Activated naive CD8-positive, alpha-beta T cell treated with anti-CD3 and anti-CD28 coated beads, Interleukin-2, amount 10 ng/mL, durations not matched to agents 7 days and 5 days (primary cell): ENCODE measurements around the gene SPEF1. TPM values are rescaled to one million over a fixed set of nuclear protein-coding genes. Genes with fewer than 3 reads are reported as not detected.
A peak's percentile ranks its signal among the peaks of the same experiment; 100 is the strongest.

Experiments used
- ATAC-seq: fragments of 150-1000 bp; cut with Tn5 transposase; one replicate; pipeline ENCODE4 v1.10.0; 2021; ENCODE audit warnings: low read depth, moderate library complexity
- POLR2A ChIA-PET: fragments of 350-600 bp; sonication (Branson Sonifier 250); formaldehyde crosslinking; loops from one replicate; lab custom pipeline; 2021; ENCODE audit warnings: antibody characterized with exemption; lab: Charles Lee
- DNase-seq: peaks from one replicate; pipeline ENCODE4 v3.0.0; 2021
- H3K27ac Mint-ChIP-seq: one replicate; pipeline ENCODE4 v1.8.0; 2022; ENCODE audit warnings: mild to moderate bottlenecking, mixed read lengths
- H3K27me3 Mint-ChIP-seq: one replicate; pipeline ENCODE4 v1.8.0; 2022; ENCODE audit warnings: mild to moderate bottlenecking, moderate library complexity, mixed read lengths
- H3K36me3 Mint-ChIP-seq: one replicate; pipeline ENCODE4 v1.8.0; 2021; ENCODE audit warnings: mild to moderate bottlenecking, mixed read lengths
- H3K4me1 Mint-ChIP-seq: one replicate; pipeline ENCODE4 v1.8.0; 2021; ENCODE audit warnings: mixed read lengths
- H3K4me3 Mint-ChIP-seq: one replicate; pipeline ENCODE4 v1.8.0; 2022; ENCODE audit warnings: mild to moderate bottlenecking, moderate library complexity, mixed read lengths
- H3K9me3 Mint-ChIP-seq: one replicate; pipeline ENCODE4 v1.8.0; 2021; ENCODE audit warnings: mixed read lengths
- total RNA-seq, 2 experiments: library from RNA; stranded (reverse); gene quantifications; one replicate each; pipeline ENCODE4 v1.2.3, GENCODE V29; 2021

Gene SPEF1
- total RNA-seq, 2 experiments from 2014 or later, result not detected

DNA sequence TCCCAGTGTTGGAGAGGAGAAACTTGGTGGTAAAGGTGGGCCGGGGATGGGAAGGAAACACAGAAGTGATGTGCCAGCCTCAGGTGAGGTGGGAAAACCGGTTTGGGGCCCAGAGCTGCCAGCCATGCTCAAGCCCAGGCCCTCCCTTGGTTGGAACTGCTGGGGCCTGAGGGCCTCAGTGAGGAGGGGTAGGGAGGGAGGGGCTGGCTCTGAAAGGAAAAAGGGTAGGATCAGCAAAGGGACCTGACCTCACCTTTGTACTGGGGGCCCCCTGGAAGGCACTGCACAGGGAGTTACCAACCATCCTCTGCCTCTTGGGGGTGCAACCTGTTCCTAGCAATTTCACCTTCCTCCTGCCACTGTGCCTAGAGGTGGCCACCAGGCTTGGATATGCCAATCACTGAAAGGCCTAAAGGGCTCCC is 1.8 kb upstream of the SPEF1 start:
- ATAC-seq (no peak), DNase-seq (no peak)
- Mint-ChIP-seq H3K4me1 (peaks cover 30% of the 10 kb centered on the region), H3K27me3 (peaks cover 22% of the 10 kb centered on the region), H3K36me3 (peaks cover 5% of the 10 kb centered on the region), H3K4me3 (no peak overlapping the region), H3K9me3 (no peaks in the 10 kb centered on the region), H3K27ac (no peak overlapping the region)
- POLR2A ChIA-PET, result interaction anchor here (1.9 to 9.0 kb wide), 2 partner anchors 14 to 37 kb away, joined by 5 to 53 read pairs; partner anchors contain the start of genes ADISSP and AP5S1

DNA sequence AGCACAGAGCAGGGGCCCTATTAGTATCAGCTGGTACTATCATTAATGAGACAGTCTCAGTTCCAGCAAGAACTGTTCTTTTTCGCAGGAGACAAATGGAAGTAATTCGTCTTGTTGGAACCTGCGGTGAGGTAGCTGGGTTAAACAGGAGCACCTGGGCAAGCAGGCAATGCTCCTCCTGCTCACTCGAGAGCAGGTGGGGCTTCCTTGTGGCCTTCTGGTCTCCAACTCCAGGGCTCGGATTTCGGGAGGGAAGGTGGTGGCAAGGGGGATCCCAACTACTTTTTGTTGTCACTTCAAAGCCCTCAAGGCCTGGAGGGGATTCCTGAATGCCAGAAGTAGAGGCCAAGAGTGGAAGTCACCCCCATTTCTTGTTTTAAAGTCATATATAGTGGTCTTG is 1.3 kb upstream of the SPEF1 start:
- POLR2A ChIA-PET, result interaction anchor here (1.9 to 9.0 kb wide), 2 partner anchors 14 to 38 kb away, joined by 5 to 53 read pairs; partner anchors contain the start of genes ADISSP and AP5S1
- DNase-seq (no peak), ATAC-seq (no peak)
- H3K4me1 Mint-ChIP-seq, result peaks cover 30% of the 10 kb centered on the region
- no peak overlapping the region for H3K4me3 Mint-ChIP-seq
- H3K27ac Mint-ChIP-seq, result no peak overlapping the region
- H3K27me3 Mint-ChIP-seq, result peaks cover 22% of the 10 kb centered on the region
- H3K9me3 Mint-ChIP-seq, result no peaks in the 10 kb centered on the region
- H3K36me3 Mint-ChIP-seq, result peaks cover 5% of the 10 kb centered on the region

DNA sequence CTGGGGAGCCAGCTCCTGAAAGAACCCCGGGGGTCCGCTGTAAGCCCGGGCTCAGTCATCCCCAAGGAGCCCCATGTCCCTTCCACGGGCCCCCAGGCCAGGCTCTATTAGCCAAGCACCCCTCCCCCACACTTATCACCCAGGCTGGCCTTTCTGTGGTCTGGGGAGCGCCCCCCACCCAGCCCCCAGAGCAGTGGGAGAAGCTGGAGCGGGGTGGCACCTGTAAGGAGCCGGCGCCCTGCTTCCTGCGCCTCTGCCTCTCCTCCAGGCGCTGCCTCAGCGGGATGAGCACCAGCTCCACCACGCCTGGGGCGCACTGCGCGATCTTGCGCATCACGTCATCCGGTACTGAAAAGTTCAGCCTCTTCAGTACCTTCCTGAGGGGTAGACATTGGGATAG is 2.3 kb downstream of the SPEF1 start:
- ATAC-seq, result no peak
- H3K4me3 Mint-ChIP-seq, result no peak overlapping the region
- H3K9me3 Mint-ChIP-seq, result no peaks in the 10 kb centered on the region
- H3K36me3 Mint-ChIP-seq, result no peaks in the 10 kb centered on the region
- H3K27ac Mint-ChIP-seq, result no peak overlapping the region
- no peak for DNase-seq
- POLR2A ChIA-PET, result interaction anchor here (0.8 to 9.0 kb wide), 4 partner anchors 9 to 41 kb away, joined by 3 to 53 read pairs (median 4); partner anchors contain the start of genes ADISSP and AP5S1
- peaks cover 25% of the 10 kb centered on the region for H3K4me1 Mint-ChIP-seq
- peaks cover 26% of the 10 kb centered on the region for H3K27me3 Mint-ChIP-seq

DNA sequence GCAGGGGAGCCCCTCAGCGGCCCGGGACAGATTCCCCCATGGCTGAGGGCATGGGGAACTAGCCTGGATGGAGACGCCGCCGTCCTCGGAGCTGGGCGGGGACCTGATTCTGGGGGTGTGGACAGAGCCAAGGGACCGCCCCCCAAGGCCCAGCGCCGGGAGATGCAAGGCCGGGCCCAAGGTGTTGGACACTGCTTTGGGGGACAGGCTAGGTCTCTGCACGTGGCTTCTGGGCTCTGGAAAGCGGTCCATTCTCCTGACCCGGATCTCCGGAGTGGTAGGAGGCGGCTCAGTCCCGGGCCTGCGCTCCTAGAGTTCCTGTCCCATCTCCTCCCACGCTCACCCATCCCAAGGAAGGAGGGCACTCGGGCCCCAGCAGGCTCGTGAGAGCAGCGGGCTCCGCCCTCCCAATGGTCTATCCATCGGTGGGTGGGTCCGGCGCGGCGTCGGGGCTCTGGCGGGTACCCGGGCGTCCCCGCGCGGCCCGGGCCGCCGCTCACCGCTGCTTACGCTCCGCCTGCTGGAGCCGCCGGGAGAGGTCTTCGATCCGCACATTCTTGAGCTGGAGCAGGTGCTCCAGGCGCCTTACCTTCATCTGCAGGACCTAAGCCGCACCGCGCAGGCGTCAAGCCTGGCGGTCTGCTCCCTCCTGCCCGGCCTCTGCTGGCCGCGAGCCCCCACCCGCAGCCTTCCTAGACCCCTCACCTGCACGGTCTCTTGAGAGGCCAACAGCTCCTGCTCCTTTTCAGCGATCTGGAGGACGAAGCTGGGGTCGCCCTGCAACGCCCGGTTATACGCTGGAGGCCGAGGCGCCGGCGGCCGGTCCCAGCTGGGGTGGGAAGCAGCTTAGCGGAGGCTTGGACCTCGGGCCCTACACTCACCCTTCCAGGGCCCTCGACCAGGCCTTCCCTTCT is 3.3 kb downstream of the SPEF1 start:
- peak; percentile 62 for DNase-seq
- peaks cover 22% of the 10 kb centered on the region for H3K4me1 Mint-ChIP-seq
- no peaks in the 10 kb centered on the region for H3K36me3 Mint-ChIP-seq
- POLR2A ChIA-PET, result interaction anchor here (0.8 to 9.0 kb wide), 6 partner anchors 8 to 110 kb away, joined by 3 to 53 read pairs (median 4); partner anchors contain the start of genes ADISSP, AP5S1 and CENPB
- peaks cover 28% of the 10 kb centered on the region for H3K27me3 Mint-ChIP-seq
- H3K27ac Mint-ChIP-seq, result no peak overlapping the region
- H3K9me3 Mint-ChIP-seq, result no peaks in the 10 kb centered on the region
- ATAC-seq, result peak; percentile 66
- peak overlapping the region; percentile 76 for H3K4me3 Mint-ChIP-seq

DNA sequence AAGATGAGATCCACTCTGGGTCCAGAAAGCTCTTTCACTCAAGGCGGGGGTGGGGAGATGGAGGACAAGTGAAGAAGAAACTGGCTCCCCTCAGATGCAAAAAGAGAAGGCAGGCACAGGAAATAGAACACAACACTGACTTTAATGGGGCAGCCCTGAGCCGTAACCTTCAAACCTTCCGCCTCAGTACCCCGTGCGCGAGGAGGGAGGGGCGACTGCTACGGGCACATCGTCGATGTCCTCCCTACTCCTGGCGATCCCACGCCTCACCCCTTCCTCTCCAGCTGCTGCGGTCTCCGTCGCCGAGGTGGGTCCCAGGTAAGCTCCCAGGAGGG is 3.9 kb downstream of the SPEF1 start:
- Mint-ChIP-seq H3K4me3 (peak overlapping the region; percentile 76), H3K36me3 (no peaks in the 10 kb centered on the region), H3K27ac (no peak overlapping the region), H3K27me3 (peaks cover 31% of the 10 kb centered on the region), H3K4me1 (peaks cover 22% of the 10 kb centered on the region), H3K9me3 (no peaks in the 10 kb centered on the region)
- DNase-seq (no peak), ATAC-seq (peak; percentile 48)
- POLR2A ChIA-PET, result interaction anchor here (0.9 to 9.0 kb wide), 3 partner anchors 9 to 44 kb away, joined by 3 to 53 read pairs (median 6); partner anchors contain the start of genes ADISSP and CENPB

DNA sequence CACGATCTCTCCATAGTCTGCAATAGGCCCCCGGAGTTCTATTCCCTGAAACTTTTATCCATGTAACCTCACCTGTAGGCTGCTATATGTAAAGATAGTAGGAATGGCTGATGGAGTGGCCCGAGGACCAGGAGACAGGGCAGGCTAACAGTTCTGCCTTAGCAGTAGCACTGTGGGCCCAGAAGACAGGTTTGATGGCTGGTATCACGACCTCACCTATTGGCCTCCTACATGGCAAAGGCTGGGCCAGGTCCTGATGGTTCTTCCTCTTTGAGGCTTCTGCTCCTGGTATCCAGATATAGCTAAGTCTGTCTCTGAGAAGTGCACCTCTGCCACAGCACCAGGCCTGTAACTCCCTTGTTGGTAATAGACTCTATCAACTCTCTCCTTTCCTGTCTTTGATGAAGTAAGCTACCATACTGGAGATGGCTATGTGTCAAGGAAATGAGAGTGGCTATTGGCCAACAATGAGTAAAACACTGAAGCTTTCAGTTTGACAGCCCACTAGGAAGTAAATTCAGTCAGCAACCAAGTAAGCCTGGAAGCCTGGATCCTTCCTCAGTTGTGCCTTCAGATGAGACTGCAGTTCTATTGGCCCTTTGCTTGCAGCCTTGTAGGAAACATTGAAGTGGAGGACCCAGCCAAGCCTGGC is 5.7 kb downstream of the SPEF1 start:
- no peaks in the 10 kb centered on the region for H3K9me3 Mint-ChIP-seq
- H3K27me3 Mint-ChIP-seq, result peaks cover 38% of the 10 kb centered on the region
- H3K4me1 Mint-ChIP-seq, result peaks cover 11% of the 10 kb centered on the region
- no peak overlapping the region for H3K4me3 Mint-ChIP-seq
- POLR2A ChIA-PET, result interaction anchor here (1.0 to 9.0 kb wide), 2 partner anchors 7 to 11 kb away, joined by 3 to 53 read pairs; partner anchors contain the start of genes ADISSP and CENPB
- DNase-seq (no peak), ATAC-seq (no peak)
- H3K36me3 Mint-ChIP-seq, result no peaks in the 10 kb centered on the region
- H3K27ac Mint-ChIP-seq, result no peak overlapping the region

DNA sequence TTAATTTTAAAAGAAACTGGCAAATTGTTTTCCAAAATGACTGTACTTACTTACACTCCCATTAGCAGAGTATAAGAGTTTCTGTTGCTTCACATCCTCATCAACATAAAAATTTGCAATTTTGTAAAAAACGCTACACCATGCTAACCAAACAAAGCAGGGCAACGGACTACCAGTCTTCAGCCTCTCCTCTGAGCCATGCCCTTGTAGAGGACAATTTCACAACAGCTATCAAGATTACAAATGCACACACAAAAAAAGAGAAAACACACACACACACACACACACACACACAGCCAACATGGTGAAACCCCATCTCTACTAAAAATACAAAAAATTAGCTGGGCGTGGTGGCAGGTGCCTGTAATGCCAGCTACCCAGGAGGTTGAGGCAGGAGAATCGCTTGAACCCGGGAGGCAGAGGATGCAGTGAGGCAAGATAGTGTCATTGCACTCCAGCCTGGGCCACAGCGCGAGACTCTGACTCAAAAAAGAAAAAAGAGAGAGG is 9.6 kb downstream of the SPEF1 start:
- POLR2A ChIA-PET, result interaction anchor here (0.6 kb wide), 1 partner anchor 341 kb away, joined by 3 read pairs; no protein-coding TSS in a partner anchor
- DNase-seq (no peak), ATAC-seq (no peak)
- no peak overlapping the region for H3K4me3 Mint-ChIP-seq
- peaks cover 11% of the 10 kb centered on the region for H3K4me1 Mint-ChIP-seq
- H3K27ac Mint-ChIP-seq, result no peak overlapping the region
- no peaks in the 10 kb centered on the region for H3K36me3 Mint-ChIP-seq
- no peaks in the 10 kb centered on the region for H3K9me3 Mint-ChIP-seq
- peaks cover 15% of the 10 kb centered on the region for H3K27me3 Mint-ChIP-seq

DNA sequence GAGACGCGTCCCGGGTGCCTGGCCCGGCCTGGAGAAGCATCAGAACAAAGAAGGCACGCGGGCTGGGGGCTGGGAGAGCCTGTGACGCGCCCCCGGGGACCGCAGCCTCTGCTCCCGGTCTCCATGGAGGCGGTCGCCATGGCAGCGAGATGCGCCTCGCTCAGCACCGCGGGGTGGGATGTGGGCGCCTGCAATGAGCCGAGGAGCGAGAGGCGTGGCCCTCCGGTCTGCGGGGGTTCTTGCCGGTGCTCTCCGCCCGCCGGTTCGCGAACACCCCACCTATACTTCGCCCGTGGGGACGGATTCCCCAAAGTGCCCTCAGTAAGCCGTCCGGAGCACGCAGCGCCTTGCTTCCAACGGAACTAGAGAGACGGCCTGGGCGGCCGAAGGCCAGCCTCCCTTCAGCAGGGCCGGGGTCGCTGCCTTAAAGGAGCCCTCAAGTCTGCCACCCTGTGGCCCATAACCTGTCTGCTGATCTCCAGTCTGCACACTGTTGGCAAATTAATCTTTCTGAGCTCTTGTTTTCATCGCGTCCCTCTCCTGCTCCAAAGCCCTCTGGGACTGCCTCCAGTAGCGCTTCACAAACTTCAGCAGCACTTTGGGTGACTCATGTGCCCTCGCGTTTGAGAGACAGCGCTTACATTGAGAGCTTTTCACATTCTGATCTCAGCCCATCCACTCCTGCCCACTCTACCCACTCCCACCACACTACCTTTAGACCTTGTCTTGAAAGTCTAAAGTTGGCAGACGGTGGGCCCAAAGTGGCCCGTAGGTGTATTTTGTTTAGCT is 12.7 kb downstream of the SPEF1 start:
- POLR2A ChIA-PET, result interaction anchor here (0.6 to 3.8 kb wide), 12 partner anchors 9 to 316 kb away, joined by 4 to 53 read pairs (median 7); partner anchors contain the start of genes AP5S1, CDC25B, CENPB and SPEF1
- peak; percentile 40 for ATAC-seq
- H3K4me1 Mint-ChIP-seq, result peaks cover 17% of the 10 kb centered on the region
- peak; percentile 86 for DNase-seq
- H3K27me3 Mint-ChIP-seq, result peaks cover 11% of the 10 kb centered on the region
- peak overlapping the region; percentile 93 for H3K27ac Mint-ChIP-seq
- H3K4me3 Mint-ChIP-seq, result peak overlapping the region; percentile 91
- no peaks in the 10 kb centered on the region for H3K9me3 Mint-ChIP-seq
- H3K36me3 Mint-ChIP-seq, result peaks cover 1% of the 10 kb centered on the region

DNA sequence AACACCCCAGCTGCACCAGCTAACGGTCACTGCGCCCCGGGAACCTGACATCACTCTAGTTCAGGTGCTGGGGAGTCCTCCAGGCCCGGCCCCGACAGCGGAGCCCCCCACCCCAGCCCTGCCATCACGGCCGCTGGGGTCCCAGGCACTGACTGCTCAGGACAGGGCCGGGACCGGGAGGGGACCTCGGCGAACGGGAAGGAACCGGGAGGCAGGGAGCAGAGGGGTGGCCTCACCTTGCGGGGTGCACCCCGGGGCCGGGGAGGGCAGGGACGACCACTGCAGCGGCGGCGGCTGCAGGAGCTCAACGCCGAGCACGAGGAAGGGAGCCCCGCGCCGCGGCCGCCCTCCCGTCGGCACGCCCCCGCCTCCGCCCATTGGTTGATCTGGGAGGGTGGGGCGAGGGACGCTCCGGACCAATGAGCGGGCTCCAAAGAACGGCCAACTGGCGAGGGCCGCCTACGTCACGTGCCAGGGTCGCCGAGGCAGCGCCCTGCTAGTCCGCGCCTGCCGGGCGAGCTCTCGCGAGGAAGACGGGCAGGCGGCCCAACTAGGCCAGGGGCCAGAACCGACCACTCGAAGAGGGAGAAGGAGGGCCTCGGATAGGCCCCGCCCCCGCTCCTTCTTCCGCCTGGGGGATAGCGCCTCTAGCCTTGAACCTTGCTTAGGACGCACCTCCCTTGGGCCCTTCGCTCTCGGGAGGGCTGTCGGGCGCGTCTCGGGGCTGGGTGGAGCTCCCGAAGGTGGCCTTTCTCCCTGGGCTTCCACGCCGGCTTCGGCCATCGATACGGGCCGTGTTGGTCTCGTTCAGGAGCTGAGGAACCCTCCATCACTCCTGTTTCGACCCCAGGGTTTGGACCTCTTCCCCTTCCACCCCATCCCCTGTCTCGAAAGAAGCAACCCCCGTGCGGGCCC is 13.6 kb downstream of the SPEF1 start, which contains the start of gene ADISSP:
Gene ADISSP (minus strand): TSS at position 327 of the 915 bp plus-strand sequence. CDS start 7,653 bp downstream, outside the sequence.
- Mint-ChIP-seq H3K4me1 (peaks cover 17% of the 10 kb centered on the region), H3K4me3 (peak within 1 kb of the TSS; percentile 91), H3K27me3 (peaks cover 11% of the 10 kb centered on the region), H3K36me3 (peaks cover 1% of the 10 kb centered on the region), H3K27ac (peak within 1 kb of the TSS; percentile 93), H3K9me3 (no peaks in the 10 kb centered on the region)
- POLR2A ChIA-PET, result interaction anchor here (0.9 to 3.8 kb wide), 10 partner anchors 9 to 53 kb away, joined by 3 to 53 read pairs (median 8); partner anchors contain the start of genes AP5S1, CDC25B, CENPB and SPEF1
- ATAC-seq (peak; percentile 96), DNase-seq (peak; percentile 98)

DNA sequence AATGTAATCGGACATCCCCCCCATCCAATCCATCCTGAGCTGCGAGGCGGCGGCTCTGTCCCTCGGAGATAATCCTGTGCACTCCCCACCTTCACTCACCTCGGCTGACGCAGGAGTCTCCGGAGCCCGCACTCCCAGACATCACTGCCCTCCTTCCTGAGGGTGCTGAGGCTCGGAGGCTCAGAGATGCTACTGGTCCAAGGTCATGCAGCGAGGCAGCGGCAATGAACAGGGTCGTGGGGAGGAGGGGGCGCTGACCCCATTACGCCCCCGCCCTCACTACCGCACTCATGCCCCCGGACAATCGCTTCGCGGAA is 14.2 kb downstream of the SPEF1 start:
- no peak for ATAC-seq
- POLR2A ChIA-PET, result interaction anchor here (0.9 to 3.8 kb wide), 8 partner anchors 10 to 53 kb away, joined by 3 to 28 read pairs (median 8); partner anchors contain the start of genes AP5S1, CDC25B and CENPB
- no peak for DNase-seq

DNA sequence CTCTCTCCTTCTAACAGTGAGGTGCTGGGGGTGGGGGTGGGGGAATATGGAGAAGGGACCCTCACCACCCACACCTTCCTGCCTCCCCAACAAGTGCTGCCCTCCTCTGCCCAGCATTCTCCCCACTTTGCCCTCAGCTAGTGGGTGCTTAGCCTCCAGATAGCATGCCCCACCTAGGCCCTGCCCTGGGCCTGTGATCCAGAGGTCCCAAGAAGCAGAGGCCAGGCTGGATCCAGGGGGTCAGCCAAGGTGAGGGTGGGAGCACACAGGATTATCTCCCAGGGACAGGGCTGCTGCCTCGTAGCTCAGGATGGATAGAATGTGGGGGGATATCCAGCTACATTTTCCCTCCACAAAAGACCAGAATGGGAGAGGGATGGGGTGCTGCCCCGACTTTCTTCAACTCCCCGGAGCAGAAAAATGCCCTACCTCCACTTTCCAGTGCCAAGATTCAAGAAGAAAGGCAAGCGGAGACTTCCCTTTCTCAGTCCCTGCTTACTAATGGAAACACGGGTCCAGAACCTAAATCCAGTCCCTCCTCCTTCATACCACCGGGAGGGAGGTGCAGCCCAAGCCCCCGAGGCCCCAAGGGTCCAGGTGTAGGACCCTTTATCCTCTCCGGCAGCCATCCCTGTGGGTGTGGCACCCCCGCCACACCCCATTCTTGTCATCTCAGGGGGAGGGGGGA is 14.7 kb downstream of the SPEF1 start:
- H3K4me1 Mint-ChIP-seq, result peaks cover 18% of the 10 kb centered on the region
- peak overlapping the region; percentile 91 for H3K4me3 Mint-ChIP-seq
- DNase-seq (no peak), ATAC-seq (no peak)
- peaks cover 1% of the 10 kb centered on the region for H3K27me3 Mint-ChIP-seq
- H3K27ac Mint-ChIP-seq, result no peak overlapping the region
- POLR2A ChIA-PET, result interaction anchor here (0.7 to 3.8 kb wide), 6 partner anchors 13 to 950 kb away, joined by 3 to 28 read pairs (median 6); partner anchors contain the start of genes AP5S1, CDC25B and CENPB
- H3K36me3 Mint-ChIP-seq, result peaks cover 1% of the 10 kb centered on the region
- H3K9me3 Mint-ChIP-seq, result no peaks in the 10 kb centered on the region

More for the DNA sequence above, 14.2 kb downstream of the SPEF1 start:
- peaks cover 6% of the 10 kb centered on the region for H3K27me3 Mint-ChIP-seq
- peaks cover 1% of the 10 kb centered on the region for H3K36me3 Mint-ChIP-seq
- peak overlapping the region; percentile 91 for H3K4me3 Mint-ChIP-seq
- H3K9me3 Mint-ChIP-seq, result no peaks in the 10 kb centered on the region
- peaks cover 17% of the 10 kb centered on the region for H3K4me1 Mint-ChIP-seq
- H3K27ac Mint-ChIP-seq, result peak overlapping the region; percentile 68
